Cardiac fibroblast (primary cell): ENCODE results near the gene UBC.

Experiments used
- DNase-seq, 2 donors: peaks; one replicate each; pipeline versions ENCODE4 v3.0.0 to v3.0.0-alpha.2; 2010; ENCODE audit warnings: low read depth in 2 of 2
- H3K4me3 ChIP-seq, 2 donors: replicated peaks in 1 of 2; 1 replicate in 1 of 2; 2 replicates in 1 of 2; pipeline ENCODE4 v1.5.1; 2011; ENCODE audit warnings: low read depth in 2 of 2, low read length in 2 of 2, mild to moderate bottlenecking in 2 of 2, moderate library complexity in 1 of 2
- CTCF ChIP-seq: IDR thresholded peaks from one replicate; pipeline ENCODE4 v1.5.1; 2011; ENCODE audit warnings: low read depth, mild to moderate bottlenecking, low read length, inconsistent platforms

The UBC gene

DNA sequence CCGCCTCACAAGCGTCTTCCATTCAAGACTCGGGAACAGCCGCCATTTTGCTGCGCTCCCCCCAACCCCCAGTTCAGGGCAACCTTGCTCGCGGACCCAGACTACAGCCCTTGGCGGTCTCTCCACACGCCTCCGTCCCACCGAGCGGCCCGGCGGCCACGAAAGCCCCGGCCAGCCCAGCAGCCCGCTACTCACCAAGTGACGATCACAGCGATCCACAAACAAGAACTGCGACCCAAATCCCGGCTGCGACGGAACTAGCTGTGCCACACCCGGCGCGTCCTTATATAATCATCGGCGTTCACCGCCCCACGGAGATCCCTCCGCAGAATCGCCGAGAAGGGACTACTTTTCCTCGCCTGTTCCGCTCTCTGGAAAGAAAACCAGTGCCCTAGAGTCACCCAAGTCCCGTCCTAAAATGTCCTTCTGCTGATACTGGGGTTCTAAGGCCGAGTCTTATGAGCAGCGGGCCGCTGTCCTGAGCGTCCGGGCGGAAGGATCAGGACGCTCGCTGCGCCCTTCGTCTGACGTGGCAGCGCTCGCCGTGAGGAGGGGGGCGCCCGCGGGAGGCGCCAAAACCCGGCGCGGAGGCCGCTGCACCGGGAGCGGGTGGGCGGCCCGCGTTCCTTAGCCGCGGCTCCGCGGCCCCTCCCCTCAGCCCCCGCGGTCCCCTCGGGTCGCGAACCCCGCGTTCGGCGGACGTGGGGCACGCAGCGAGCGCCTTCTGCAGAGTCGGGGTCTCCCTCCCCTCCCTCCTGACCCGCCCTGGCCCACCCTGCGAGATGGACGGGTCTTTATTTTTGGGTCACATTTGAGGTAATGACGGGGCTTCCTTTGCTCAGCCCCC lies at the start of gene UBC:
Gene UBC, minus strand, starts transcription at position 259 of the 847 bp plus-strand sequence. CDS start 879 bp downstream, outside the sequence.
- peak within 1 kb of the TSS; percentile 95 to 98 for H3K4me3 ChIP-seq
- TF ChIP-seq CTCF = no peak
- DNase-seq = peak; percentile 96 to 97

GRCh38 chr12:124963211-124963610 lies 48.8 kb upstream of the UBC start:
- no peak for DNase-seq
- TF ChIP-seq CTCF = no peak
- H3K4me3 ChIP-seq = no peak overlapping the region

DNA sequence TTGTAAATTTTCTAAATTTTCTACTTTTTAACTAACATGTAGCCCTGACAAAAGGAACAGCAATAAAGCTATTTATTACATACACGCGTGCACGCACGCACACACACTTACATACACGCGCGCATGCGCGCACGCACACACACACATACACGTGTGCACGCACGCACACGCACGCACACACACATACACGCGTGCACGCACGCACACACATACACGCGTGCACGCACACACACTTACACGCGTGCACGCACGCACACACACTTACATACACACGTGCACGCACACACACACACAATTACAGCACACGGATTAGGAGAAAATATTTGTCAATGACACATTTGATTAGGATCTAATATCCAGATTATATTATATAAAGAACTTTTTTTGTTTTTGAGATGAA lies 46.6 kb upstream of the UBC start:
- no peak overlapping the region for H3K4me3 ChIP-seq
- TF ChIP-seq CTCF = no peak
- no peak for DNase-seq

GRCh38 chr12:124956571-124956970 lies 42.1 kb upstream of the UBC start:
- no peak for TF ChIP-seq CTCF
- H3K4me3 ChIP-seq = no peak overlapping the region
- DNase-seq = no peak

GRCh38 chr12:124954771-124955170 lies 40.3 kb upstream of the UBC start:
- no peak overlapping the region for H3K4me3 ChIP-seq
- TF ChIP-seq CTCF = no peak
- no peak for DNase-seq

DNA sequence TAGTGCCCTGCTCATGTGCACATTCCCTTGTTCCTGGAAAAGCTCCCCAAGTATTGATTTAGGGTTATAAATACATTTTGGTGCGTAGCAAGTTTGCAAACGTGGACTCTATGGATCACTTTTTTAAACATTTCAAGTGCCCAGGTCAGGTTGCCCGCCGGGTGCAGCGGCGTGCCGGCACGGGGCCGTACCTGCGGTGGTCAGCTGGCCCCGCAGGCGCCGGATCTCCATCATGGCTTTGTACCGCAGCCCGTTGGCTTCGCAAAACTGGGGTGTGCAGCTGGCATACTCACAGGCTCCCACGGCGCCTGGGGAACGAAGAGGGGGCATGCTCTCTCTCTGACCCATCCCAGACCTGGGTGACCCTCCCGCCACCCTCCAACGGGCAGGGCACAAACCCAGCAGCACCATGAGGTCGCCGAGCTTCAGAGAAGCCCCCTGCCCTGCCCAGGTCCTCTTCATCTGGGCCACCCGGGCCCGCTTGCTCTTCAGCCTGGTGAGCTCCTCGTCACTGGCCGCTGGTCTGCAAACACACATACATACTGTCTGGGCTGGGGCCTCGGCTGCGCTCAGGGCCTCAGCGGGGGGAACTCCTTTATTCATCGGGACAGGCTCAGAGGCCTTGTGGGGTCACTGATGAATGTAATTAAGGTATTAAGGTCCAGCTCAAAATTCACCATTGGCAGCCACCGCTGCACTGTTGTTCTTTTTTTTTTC lies 39.4 kb upstream of the UBC start:
- no peak overlapping the region for H3K4me3 ChIP-seq
- no peak for TF ChIP-seq CTCF
- DNase-seq = no peak
